Liver (tissue), 9 donors: Measurements from ENCODE around the gene EDA. TPM values are rescaled to one million over a fixed set of nuclear protein-coding genes. Genes with fewer than 3 reads are reported as not detected.
"Not testable (repeated sequence)": the region's sequence is repeated elsewhere in the genome, so short reads cannot be mapped to it uniquely, and the experiment has no call there.

ENCODE experiments used
- DNase-seq: peaks from one replicate; pipeline ENCODE4 v3.0.0-alpha.2; 2017; ENCODE audit warnings: low spot score
- H3K27ac ChIP-seq, 2 donors: one replicate each; pipeline ENCODE4 v1.7.0; 2013; ENCODE audit warnings: inconsistent platforms in 2 of 2, low read length in 2 of 2, control low read depth in 1 of 2, low read depth in 1 of 2, mild to moderate bottlenecking in 1 of 2
- H3K27me3 ChIP-seq, 4 donors: one replicate each; pipeline versions ENCODE4 v1.6.1 to v1.7.0; 2013; ENCODE audit warnings: low read length in 3 of 4, inconsistent platforms in 1 of 4, mild to moderate bottlenecking in 1 of 4, moderate library complexity in 1 of 4; ENCODE audit not compliant: control insufficient read depth in 4 of 4, insufficient read depth in 4 of 4
- H3K36me3 ChIP-seq, 4 donors: one replicate each; pipeline versions ENCODE4 v1.6.1 to v1.7.0; 2013; ENCODE audit warnings: low read length in 3 of 4, mild to moderate bottlenecking in 3 of 4, low read depth in 1 of 4, moderate library complexity in 1 of 4; ENCODE audit not compliant: control insufficient read depth in 4 of 4, insufficient read depth in 3 of 4
- H3K4me1 ChIP-seq, 4 donors: one replicate each; pipeline versions ENCODE4 v1.6.1 to v1.7.0; 2013; ENCODE audit warnings: low read length in 3 of 4, mild to moderate bottlenecking in 3 of 4, moderate library complexity in 1 of 4; ENCODE audit not compliant: control insufficient read depth in 4 of 4, insufficient read depth in 4 of 4
- H3K4me3 ChIP-seq, 3 donors: one replicate each; pipeline versions ENCODE4 v1.6.1 to v1.7.0; 2013; ENCODE audit warnings: low read length in 3 of 3, control low read depth in 1 of 3, low read depth in 1 of 3, mild to moderate bottlenecking in 1 of 3
- H3K9ac ChIP-seq, 2 donors: one replicate each; pipeline ENCODE4 v1.7.0; 2013; ENCODE audit warnings: low read length in 2 of 2, mild to moderate bottlenecking in 2 of 2, moderate library complexity in 2 of 2, control low read depth in 1 of 2, low read depth in 1 of 2
- H3K9me3 ChIP-seq, 4 donors: one replicate each; pipeline versions ENCODE4 v1.6.1 to v1.7.0; 2013; ENCODE audit warnings: low read length in 3 of 4; ENCODE audit not compliant: control insufficient read depth in 4 of 4
- CTCF ChIP-seq: fragments of 150-350 bp; IDR thresholded peaks from 2 replicates; pipeline ENCODE4 v1.5.1; 2017; ENCODE audit warnings: improper control_type of control experiment, low read depth, low read length; ENCODE audit not compliant: missing input control
- EGR1 ChIP-seq, 2 donors: IDR thresholded peaks; 2 replicates each; pipeline ENCODE4 v1.6.1; 2016 to 2018; ENCODE audit warnings: antibody characterized with exemption in 2 of 2, low read depth in 2 of 2
- FOXA1 ChIP-seq: IDR thresholded peaks from 2 replicates; pipeline ENCODE4 v1.6.1; 2016; ENCODE audit warnings: antibody characterized with exemption
- FOXA2 ChIP-seq: IDR thresholded peaks from 2 replicates; pipeline ENCODE4 v1.6.1; 2016; ENCODE audit warnings: antibody characterized with exemption
- HNF4A ChIP-seq, 2 donors: conservative IDR thresholded peaks; 2 replicates each; pipeline ENCODE4 v1.6.1; 2016; ENCODE audit warnings: antibody characterized with exemption in 2 of 2, mild to moderate bottlenecking in 2 of 2
- JUND ChIP-seq, 2 donors: IDR thresholded peaks; 2 replicates each; pipeline ENCODE4 v1.6.1; 2016; ENCODE audit warnings: antibody characterized with exemption in 2 of 2
- NR2F2 ChIP-seq: IDR thresholded peaks from 2 replicates; pipeline ENCODE4 v1.6.1; 2016; ENCODE audit warnings: antibody characterized with exemption
- TAF1 ChIP-seq: conservative IDR thresholded peaks from 2 replicates; pipeline ENCODE4 v1.6.1; 2016; ENCODE audit warnings: antibody characterized with exemption, mild to moderate bottlenecking
- ZBTB33 ChIP-seq: IDR thresholded peaks from 2 replicates; pipeline ENCODE4 v1.6.1; 2016; ENCODE audit warnings: antibody characterized with exemption
- WGBS: extraction: QIAGEN DNeasy Blood & Tissue Kit; methylation state at CpG from one replicate; pipeline ENCODE4 v1.1.7; 2013; 5-methylcytosine and 5-hydroxymethylcytosine counted together
- polyA plus RNA-seq, 2 donors: library from polyadenylated mRNA; stranded (reverse) in 1 of 2; unstranded in 1 of 2; fragments of 200-250 nt in 1 of 2; fragments of >200 nt in 1 of 2; fragmentation: Nextera tagmentation in 1 of 2; extraction: Ambion mirVana in 1 of 2; gene quantifications; one replicate each; pipeline versions ENCODE4 v1.2.1 to v1.2.3, GENCODE V29; 2013 to 2015
- total RNA-seq, 2 donors: library from RNA; depleted of rRNA; stranded (reverse); fragments of >200 nt; gene quantifications; one replicate each; pipeline ENCODE4 v1.2.3, GENCODE V29; 2014
- donor health status: healthy.
- donor health status: healthy.
- donor health status: healthy.
- donor health status: healthy.
- donor health status: healthy.

EDA gene
- total and polyA plus RNA-seq, 4 donors: 0.39 to 2.6 (median 1.5) TPM

- not testable (repeated sequence) for H3K27ac ChIP-seq, H3K36me3 ChIP-seq, H3K4me3 ChIP-seq, H3K27me3 ChIP-seq, DNase-seq, H3K9me3 ChIP-seq, H3K9ac ChIP-seq, H3K4me1 ChIP-seq
These were observed 382.4 kb downstream of the EDA start for GRCh38 chrX:69998299-69998698.

GRCh38 chrX:70001269-70001668 is 385.4 kb downstream of the EDA start:
- Histone ChIP-seq H3K4me3 (no peak overlapping the region), H3K4me1 (no peaks in the 10 kb centered on the region), H3K36me3 (no peaks in the 10 kb centered on the region), H3K9me3 (no peaks in the 10 kb centered on the region), H3K27me3 (no peaks in the 10 kb centered on the region), H3K27ac (no peak overlapping the region), H3K9ac (no peak overlapping the region)
- no peak for DNase-seq
- WGBS: 85% methylated on average over 2 of the region's 2 CpGs
- TF ChIP-seq NR2F2 (no peak), EGR1 (IDR thresholded peaks at IDR 0.05; ENCODE audit: low read depth in 2 of 2) (no peak), CTCF (no peak), FOXA1 (no peak), TAF1 (no peak), FOXA2 (no peak), HNF4A (conservative IDR thresholded peaks at IDR 0.05) (no peak), ZBTB33 (no peak)

- no peak for DNase-seq
- Histone ChIP-seq H3K4me3 (no peak overlapping the region), H3K4me1 (no peaks in the 10 kb centered on the region), H3K27ac (no peak overlapping the region), H3K9ac (no peak overlapping the region), H3K9me3 (no peaks in the 10 kb centered on the region), H3K27me3 (no peaks in the 10 kb centered on the region), H3K36me3 (no peaks in the 10 kb centered on the region)
- 94% methylated on average over 3 of the region's 3 CpGs for WGBS
- no peak for TF ChIP-seq JUND (IDR thresholded peaks at IDR 0.05)
These were observed 385.9 kb downstream of the EDA start for GRCh38 chrX:70001708-70002341.

- H3K27me3 ChIP-seq: no peaks in the 10 kb centered on the region
- no peaks in the 10 kb centered on the region for H3K9me3 ChIP-seq
- H3K36me3 ChIP-seq: no peaks in the 10 kb centered on the region
- H3K4me1 ChIP-seq: no peaks in the 10 kb centered on the region
- TF ChIP-seq HNF4A (conservative IDR thresholded peaks at IDR 0.05): no peak
- DNase-seq: no peak
- H3K9ac ChIP-seq: no peak overlapping the region
- no peak overlapping the region for H3K27ac ChIP-seq
- H3K4me3 ChIP-seq: no peak overlapping the region
These were observed 392.0 kb downstream of the EDA start for GRCh38 chrX:70007946-70008345.
